OCI-LY3 (cell line): ENCODE data around the gene REXO4.

Experiments used
- CTCF ChIP-seq: fragments of 200-600, 300-600 bp; sonication (generic); IDR thresholded peaks from 2 replicates; pipeline ENCODE4 v1.5.1; 2014; ENCODE audit warnings: antibody characterized with exemption, low read length, low read depth
- EZH2phosphoT487 ChIP-seq: fragments of 200-600 bp; shearing (Covaris generic); IDR thresholded peaks from 2 replicates; pipeline ENCODE4 v1.6.1; 2018; ENCODE audit warnings: antibody characterized with exemption, mixed run types, low read depth

DNA sequence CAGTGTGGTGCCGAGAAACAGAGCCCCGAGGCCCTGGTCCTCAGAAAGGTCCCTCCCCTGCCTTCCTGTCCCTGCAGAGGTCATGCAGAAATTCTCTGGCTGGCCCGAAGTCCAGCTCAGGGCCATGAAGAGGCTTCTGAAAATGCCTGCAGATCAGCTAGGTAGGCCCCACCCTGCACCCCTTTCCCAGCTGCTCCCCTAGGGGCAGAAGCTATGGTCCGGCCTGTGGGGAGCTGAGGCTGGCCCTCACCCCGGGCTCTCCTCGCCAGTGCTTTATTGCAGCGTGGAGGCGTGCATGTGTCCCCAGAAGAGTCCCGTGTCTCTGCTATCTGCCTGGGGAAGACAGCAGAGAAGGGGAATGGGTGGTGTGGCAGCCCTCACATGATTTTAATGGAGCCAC is 19.9 kb downstream of the REXO4 start:
- TF ChIP-seq EZH2phosphoT487 (no peak), CTCF (no peak)
